Neural progenitor cell (in vitro differentiated cells): ENCODE measurements around the gene PHC1.

ENCODE experiments used
- EZH2 ChIP-seq: fragments of 200-600 bp; sonication (generic); IDR thresholded peaks from 2 replicates; pipeline ENCODE4 v1.6.1; 2017; ENCODE audit warnings: antibody characterized with exemption, mild to moderate bottlenecking, moderate library complexity
- TF ChIP-seq, protein P1 (sequence below): fragments of 200-600 bp; sonication (generic); IDR thresholded peaks from 2 replicates; pipeline ENCODE4 v1.5.1; 2017; ENCODE audit warnings: antibody characterized with exemption, mild to moderate bottlenecking

DNA sequence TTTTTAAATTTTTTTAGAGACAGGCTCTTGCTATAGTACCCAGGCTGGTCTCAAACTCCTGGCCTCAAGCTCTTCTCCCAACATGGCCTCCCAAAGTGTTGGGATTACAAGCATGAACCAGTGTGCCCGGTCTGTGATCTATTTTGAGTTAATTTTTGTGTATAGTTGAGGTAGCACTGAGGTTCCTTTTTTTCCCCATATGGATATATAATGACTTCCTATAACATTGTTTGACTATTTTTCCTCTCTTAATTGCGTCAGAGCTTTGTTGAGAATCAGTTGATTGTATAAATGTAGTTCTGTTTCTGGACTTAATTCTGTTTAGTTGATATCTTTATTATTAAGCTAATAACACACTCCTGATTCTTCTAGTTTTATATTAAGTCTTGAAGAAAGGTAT is 43.8 kb downstream of the PHC1 start:
- TF ChIP-seq, protein P1, sequence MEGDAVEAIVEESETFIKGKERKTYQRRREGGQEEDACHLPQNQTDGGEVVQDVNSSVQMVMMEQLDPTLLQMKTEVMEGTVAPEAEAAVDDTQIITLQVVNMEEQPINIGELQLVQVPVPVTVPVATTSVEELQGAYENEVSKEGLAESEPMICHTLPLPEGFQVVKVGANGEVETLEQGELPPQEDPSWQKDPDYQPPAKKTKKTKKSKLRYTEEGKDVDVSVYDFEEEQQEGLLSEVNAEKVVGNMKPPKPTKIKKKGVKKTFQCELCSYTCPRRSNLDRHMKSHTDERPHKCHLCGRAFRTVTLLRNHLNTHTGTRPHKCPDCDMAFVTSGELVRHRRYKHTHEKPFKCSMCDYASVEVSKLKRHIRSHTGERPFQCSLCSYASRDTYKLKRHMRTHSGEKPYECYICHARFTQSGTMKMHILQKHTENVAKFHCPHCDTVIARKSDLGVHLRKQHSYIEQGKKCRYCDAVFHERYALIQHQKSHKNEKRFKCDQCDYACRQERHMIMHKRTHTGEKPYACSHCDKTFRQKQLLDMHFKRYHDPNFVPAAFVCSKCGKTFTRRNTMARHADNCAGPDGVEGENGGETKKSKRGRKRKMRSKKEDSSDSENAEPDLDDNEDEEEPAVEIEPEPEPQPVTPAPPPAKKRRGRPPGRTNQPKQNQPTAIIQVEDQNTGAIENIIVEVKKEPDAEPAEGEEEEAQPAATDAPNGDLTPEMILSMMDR, result no peak
- no peak for TF ChIP-seq EZH2
